Cardiac septum (tissue), 1 donor: ENCODE results near the gene NSUN5. TPM values are rescaled to one million over a fixed set of nuclear protein-coding genes. Genes with fewer than 3 reads are reported as not detected.
"Not testable (repeated sequence)": the region's sequence is repeated elsewhere in the genome, so short reads cannot be mapped to it uniquely, and the experiment has no call there.

Experiments
- DNase-seq: peaks from one replicate; pipeline ENCODE4 v3.0.0-alpha.2; 2020; ENCODE audit warnings: low spot score
- intact Hi-C: fragments of 100-400 bp; cut with DNase I; formaldehyde crosslinking; loops from one replicate; pipeline ENCODE4 v1.14.0; 2022
- total RNA-seq: library from RNA; stranded (reverse); fragmentation: NEBNext Ultra II Directional; extraction: Animal tissue kit (Norgen Biotek cat#: 25700); gene quantifications from one replicate; pipeline ENCODE4 v1.2.1, GENCODE V29; 2021
- donor health status: DM: no; HTN: no; CAD: no.

NSUN5 gene
- total RNA-seq, 1 donor from 2014 or later, result 15.5 TPM

GRCh38 chr7:73302846-73303245 is 5.8 kb downstream of the NSUN5 start:
- DNase-seq, intact Hi-C loops: not testable (repeated sequence)

- intact Hi-C loops, DNase-seq: not testable (repeated sequence)
These were observed 7.5 kb downstream of the NSUN5 start for GRCh38 chr7:73301108-73301507.

- DNase-seq, intact Hi-C loops: not testable (repeated sequence)
These were observed 8.8 kb downstream of the NSUN5 start for GRCh38 chr7:73299812-73300211.

GRCh38 chr7:73297706-73298105 is 10.9 kb downstream of the NSUN5 start:
- DNase-seq, intact Hi-C loops: not testable (repeated sequence)

GRCh38 chr7:73297235-73297634 is 11.4 kb downstream of the NSUN5 start:
- intact Hi-C loops, DNase-seq: not testable (repeated sequence)

GRCh38 chr7:73277210-73277609 is 31.4 kb downstream of the NSUN5 start:
- intact Hi-C loops, DNase-seq: not testable (repeated sequence)

GRCh38 chr7:73267813-73268212 is 40.8 kb downstream of the NSUN5 start:
- intact Hi-C loops, result not testable (repeated sequence)

GRCh38 chr7:73266719-73267368 is 41.8 kb downstream of the NSUN5 start:
- intact Hi-C loops, DNase-seq: not testable (repeated sequence)

More at GRCh38 chr7:73267813-73268212, 40.8 kb downstream of the NSUN5 start:
- DNase-seq, result not testable (repeated sequence)

- intact Hi-C loops, DNase-seq: not testable (repeated sequence)
These were observed 46.2 kb downstream of the NSUN5 start for GRCh38 chr7:73262416-73262815.

Other genes starting within 250 kb of the NSUN5 start
- gene SPDYE9, start 222.8 kb downstream of the NSUN5 start, total RNA-seq, result not detected
- not detected for gene TRIM50, start 19.3 kb upstream of the NSUN5 start, total RNA-seq
- not detected for gene FKBP6, start 19.3 kb upstream of the NSUN5 start, total RNA-seq
- 0.19 TPM for gene FZD9, start 125.0 kb upstream of the NSUN5 start, total RNA-seq
- gene BAZ1B, start 213.5 kb upstream of the NSUN5 start, total RNA-seq, result 45.7 TPM
- 68.9 TPM for gene BCL7B, start 248.9 kb upstream of the NSUN5 start, total RNA-seq